ENCODE data around the gene FSTL4. TPM values are rescaled to one million over a fixed set of nuclear protein-coding genes. Genes with fewer than 3 reads are reported as not detected.

The FSTL4 gene
- polyA plus RNA-seq, 1 of the 3 experiments (the other 2 are of a cell fraction): not detected

DNA sequence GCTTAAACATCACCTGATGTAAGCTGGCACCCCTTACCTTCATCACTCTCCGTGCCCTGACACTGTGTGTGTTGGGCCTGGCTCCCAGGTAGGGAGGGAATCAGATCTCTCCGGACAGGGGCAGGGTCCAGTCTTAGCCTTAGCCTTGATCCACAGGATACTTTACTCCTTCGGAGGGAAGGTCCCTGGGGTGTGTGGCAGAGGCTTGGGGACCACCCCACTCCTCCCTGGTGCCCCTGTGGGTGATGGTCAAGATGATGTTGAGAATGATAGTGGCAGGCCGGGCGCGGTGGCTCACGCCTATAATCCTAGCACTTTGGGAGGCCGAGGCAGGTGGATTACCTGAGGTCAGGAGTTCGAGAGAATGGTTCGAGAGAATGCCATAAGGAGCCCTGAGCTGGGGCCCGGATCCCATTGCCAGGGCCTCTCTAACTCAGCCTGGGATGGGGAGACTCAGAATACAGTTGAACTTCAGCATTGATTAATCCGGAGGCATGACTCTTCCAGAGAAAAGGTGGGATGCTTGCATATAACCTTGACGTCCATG, 291.0 kb downstream of the FSTL4 start:
- no peak for DNase-seq
- no peak overlapping the region for H3K9ac ChIP-seq
- H3K27me3 ChIP-seq (ENCODE audit: insufficient read depth): no peaks in the 10 kb centered on the region
- no peak overlapping the region for H3K27ac ChIP-seq (ENCODE audit: low read depth in 2 of 2, low read length in 1 of 2)
- no peaks in the 10 kb centered on the region for H3K36me3 ChIP-seq (replicated peaks in 1 of 2; ENCODE audit: control insufficient read depth in 1 of 2, insufficient read depth in 2 of 2, low read length in 1 of 2)
- no peak overlapping the region for H3K4me2 ChIP-seq
- peaks cover 0 to 4% of the 10 kb centered on the region in 2 experiments; a peak in 1 of 4 replicates for H3K4me1 ChIP-seq (ENCODE audit: control insufficient read depth in 1 of 2, insufficient read depth in 2 of 2, low read depth in 1 of 2, low read length in 1 of 2)
- no peak for TF ChIP-seq CHD2 (IDR thresholded peaks at IDR 0.05; ENCODE audit: low read length, partially characterized antibody)
- no peak for TF ChIP-seq EP300 (IDR thresholded peaks at IDR 0.05; ENCODE audit: borderline replicate concordance in 1 of 2, low read depth in 1 of 2, low read length in 1 of 2)
- no peak for TF ChIP-seq SMC3 (IDR thresholded peaks at IDR 0.05; ENCODE audit: low read depth, low read length)
- no peak for TF ChIP-seq EZH2phosphoT487 (IDR thresholded peaks at IDR 0.05; ENCODE audit: borderline replicate concordance, low read depth)
- TF ChIP-seq, protein P1, sequence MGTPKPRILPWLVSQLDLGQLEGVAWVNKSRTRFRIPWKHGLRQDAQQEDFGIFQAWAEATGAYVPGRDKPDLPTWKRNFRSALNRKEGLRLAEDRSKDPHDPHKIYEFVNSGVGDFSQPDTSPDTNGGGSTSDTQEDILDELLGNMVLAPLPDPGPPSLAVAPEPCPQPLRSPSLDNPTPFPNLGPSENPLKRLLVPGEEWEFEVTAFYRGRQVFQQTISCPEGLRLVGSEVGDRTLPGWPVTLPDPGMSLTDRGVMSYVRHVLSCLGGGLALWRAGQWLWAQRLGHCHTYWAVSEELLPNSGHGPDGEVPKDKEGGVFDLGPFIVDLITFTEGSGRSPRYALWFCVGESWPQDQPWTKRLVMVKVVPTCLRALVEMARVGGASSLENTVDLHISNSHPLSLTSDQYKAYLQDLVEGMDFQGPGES (IDR thresholded peaks at IDR 0.05; ENCODE audit: low read depth, low read length): no peak
- TF ChIP-seq FOXM1 (IDR thresholded peaks at IDR 0.05; ENCODE audit: low read depth): no peak
- no peak for TF ChIP-seq NRF1 (IDR thresholded peaks at IDR 0.05; ENCODE audit: low read depth, low read length)
- TF ChIP-seq, protein P2, sequence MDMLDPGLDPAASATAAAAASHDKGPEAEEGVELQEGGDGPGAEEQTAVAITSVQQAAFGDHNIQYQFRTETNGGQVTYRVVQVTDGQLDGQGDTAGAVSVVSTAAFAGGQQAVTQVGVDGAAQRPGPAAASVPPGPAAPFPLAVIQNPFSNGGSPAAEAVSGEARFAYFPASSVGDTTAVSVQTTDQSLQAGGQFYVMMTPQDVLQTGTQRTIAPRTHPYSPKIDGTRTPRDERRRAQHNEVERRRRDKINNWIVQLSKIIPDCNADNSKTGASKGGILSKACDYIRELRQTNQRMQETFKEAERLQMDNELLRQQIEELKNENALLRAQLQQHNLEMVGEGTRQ (IDR thresholded peaks at IDR 0.05; ENCODE audit: borderline replicate concordance, low read depth, low read length): no peak
- no peak for TF ChIP-seq TCF12 (IDR thresholded peaks at IDR 0.05)
- no peak for TF ChIP-seq RXRA (IDR thresholded peaks at IDR 0.05; ENCODE audit: borderline replicate concordance, low read depth)
- TF ChIP-seq MEF2A (IDR thresholded peaks at IDR 0.05; ENCODE audit: borderline replicate concordance, low read depth): no peak
- no peak for TF ChIP-seq MXI1 (IDR thresholded peaks at IDR 0.05; ENCODE audit: low read depth, low read length)
- TF ChIP-seq, protein P3, sequence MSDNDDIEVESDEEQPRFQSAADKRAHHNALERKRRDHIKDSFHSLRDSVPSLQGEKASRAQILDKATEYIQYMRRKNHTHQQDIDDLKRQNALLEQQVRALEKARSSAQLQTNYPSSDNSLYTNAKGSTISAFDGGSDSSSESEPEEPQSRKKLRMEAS (IDR thresholded peaks at IDR 0.05; ENCODE audit: low read depth): no peak
- no peak for TF ChIP-seq RFX5 (IDR thresholded peaks at IDR 0.05; ENCODE audit: low read length)
- TF ChIP-seq TAF1 (IDR thresholded peaks at IDR 0.05; ENCODE audit: borderline replicate concordance, low read depth, low read length): no peak
- TF ChIP-seq, protein P4, sequence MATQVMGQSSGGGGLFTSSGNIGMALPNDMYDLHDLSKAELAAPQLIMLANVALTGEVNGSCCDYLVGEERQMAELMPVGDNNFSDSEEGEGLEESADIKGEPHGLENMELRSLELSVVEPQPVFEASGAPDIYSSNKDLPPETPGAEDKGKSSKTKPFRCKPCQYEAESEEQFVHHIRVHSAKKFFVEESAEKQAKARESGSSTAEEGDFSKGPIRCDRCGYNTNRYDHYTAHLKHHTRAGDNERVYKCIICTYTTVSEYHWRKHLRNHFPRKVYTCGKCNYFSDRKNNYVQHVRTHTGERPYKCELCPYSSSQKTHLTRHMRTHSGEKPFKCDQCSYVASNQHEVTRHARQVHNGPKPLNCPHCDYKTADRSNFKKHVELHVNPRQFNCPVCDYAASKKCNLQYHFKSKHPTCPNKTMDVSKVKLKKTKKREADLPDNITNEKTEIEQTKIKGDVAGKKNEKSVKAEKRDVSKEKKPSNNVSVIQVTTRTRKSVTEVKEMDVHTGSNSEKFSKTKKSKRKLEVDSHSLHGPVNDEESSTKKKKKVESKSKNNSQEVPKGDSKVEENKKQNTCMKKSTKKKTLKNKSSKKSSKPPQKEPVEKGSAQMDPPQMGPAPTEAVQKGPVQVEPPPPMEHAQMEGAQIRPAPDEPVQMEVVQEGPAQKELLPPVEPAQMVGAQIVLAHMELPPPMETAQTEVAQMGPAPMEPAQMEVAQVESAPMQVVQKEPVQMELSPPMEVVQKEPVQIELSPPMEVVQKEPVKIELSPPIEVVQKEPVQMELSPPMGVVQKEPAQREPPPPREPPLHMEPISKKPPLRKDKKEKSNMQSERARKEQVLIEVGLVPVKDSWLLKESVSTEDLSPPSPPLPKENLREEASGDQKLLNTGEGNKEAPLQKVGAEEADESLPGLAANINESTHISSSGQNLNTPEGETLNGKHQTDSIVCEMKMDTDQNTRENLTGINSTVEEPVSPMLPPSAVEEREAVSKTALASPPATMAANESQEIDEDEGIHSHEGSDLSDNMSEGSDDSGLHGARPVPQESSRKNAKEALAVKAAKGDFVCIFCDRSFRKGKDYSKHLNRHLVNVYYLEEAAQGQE (IDR thresholded peaks at IDR 0.05; ENCODE audit: low read depth, low read length): no peak
- TF ChIP-seq SIN3A (IDR thresholded peaks at IDR 0.05; ENCODE audit: borderline replicate concordance, low read depth, low read length): no peak
- TF ChIP-seq ELF1 (IDR thresholded peaks at IDR 0.05): no peak
- TF ChIP-seq, protein P5, sequence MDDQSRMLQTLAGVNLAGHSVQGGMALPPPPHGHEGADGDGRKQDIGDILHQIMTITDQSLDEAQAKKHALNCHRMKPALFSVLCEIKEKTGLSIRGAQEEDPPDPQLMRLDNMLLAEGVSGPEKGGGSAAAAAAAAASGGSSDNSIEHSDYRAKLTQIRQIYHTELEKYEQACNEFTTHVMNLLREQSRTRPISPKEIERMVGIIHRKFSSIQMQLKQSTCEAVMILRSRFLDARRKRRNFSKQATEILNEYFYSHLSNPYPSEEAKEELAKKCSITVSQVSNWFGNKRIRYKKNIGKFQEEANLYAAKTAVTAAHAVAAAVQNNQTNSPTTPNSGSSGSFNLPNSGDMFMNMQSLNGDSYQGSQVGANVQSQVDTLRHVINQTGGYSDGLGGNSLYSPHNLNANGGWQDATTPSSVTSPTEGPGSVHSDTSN (IDR thresholded peaks at IDR 0.05): no peak
- H3K9me3 ChIP-seq: no peaks in the 10 kb centered on the region
- H4K20me1 ChIP-seq (ENCODE audit: insufficient read depth): no peaks in the 10 kb centered on the region
- ChIA-PET CTCF (interaction anchor here (1.7 kb wide), 1 partner anchor 34 kb away, joined by 4 read pairs; no protein-coding TSS in a partner anchor), POLR2A (no interaction called here)
- no peaks in the 10 kb centered on the region for H3K79me2 ChIP-seq (ENCODE audit: insufficient read depth)
- H2AFZ ChIP-seq (ENCODE audit: low read depth): no peak overlapping the region
- 57% methylated on average over 11 of the region's 13 CpGs for WGBS (ENCODE audit: low lambda C conversion rate)
- H3F3A ChIP-seq (replicated peaks; ENCODE audit: insufficient read depth): no peaks in the 10 kb centered on the region
- no peaks in the 10 kb centered on the region for H3K9me2 ChIP-seq
- no peak overlapping the region for H3K4me3 ChIP-seq (ENCODE audit: low read depth in 2 of 2, low read length in 1 of 2)

Measured in SK-N-SH (cell line).